GM12875 (cell line): Measurements from ENCODE around the gene CRACR2A.

ENCODE experiments used
- H3K4me3 ChIP-seq: one replicate; pipeline ENCODE4 v1.5.1; 2011; ENCODE audit warnings: low read depth, low read length, control low read depth
- TF ChIP-seq, protein P1 (sequence below): IDR thresholded peaks from 2 replicates; pipeline ENCODE4 v1.5.1; 2011; ENCODE audit warnings: low read depth, mild to moderate bottlenecking, control low read depth, inconsistent platforms, low read length, moderate library complexity, borderline replicate concordance; ENCODE audit not compliant: insufficient read depth

Gene CRACR2A

DNA sequence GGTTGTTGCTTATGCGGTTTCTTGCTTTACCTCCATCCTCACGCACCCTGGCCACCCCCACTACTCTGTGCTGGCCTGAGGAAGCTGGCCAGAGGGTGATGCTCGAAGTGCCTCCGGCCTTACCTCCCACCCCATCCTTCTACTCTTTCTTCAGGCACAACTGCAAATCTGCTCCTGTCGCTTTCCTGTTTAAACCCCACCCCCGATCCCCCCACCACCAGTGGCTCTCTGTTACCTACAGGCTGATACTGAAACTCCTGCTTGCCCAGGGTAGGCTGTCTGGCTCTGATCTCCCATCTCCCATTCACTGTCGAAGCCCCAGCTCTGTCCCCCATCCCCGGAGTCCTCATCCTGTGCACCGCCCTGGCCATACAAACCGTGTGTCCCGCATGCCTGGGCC, 150.4 kb downstream of the CRACR2A start:
- TF ChIP-seq, protein P1, sequence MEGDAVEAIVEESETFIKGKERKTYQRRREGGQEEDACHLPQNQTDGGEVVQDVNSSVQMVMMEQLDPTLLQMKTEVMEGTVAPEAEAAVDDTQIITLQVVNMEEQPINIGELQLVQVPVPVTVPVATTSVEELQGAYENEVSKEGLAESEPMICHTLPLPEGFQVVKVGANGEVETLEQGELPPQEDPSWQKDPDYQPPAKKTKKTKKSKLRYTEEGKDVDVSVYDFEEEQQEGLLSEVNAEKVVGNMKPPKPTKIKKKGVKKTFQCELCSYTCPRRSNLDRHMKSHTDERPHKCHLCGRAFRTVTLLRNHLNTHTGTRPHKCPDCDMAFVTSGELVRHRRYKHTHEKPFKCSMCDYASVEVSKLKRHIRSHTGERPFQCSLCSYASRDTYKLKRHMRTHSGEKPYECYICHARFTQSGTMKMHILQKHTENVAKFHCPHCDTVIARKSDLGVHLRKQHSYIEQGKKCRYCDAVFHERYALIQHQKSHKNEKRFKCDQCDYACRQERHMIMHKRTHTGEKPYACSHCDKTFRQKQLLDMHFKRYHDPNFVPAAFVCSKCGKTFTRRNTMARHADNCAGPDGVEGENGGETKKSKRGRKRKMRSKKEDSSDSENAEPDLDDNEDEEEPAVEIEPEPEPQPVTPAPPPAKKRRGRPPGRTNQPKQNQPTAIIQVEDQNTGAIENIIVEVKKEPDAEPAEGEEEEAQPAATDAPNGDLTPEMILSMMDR: no peak
- H3K4me3 ChIP-seq: no peak overlapping the region

DNA sequence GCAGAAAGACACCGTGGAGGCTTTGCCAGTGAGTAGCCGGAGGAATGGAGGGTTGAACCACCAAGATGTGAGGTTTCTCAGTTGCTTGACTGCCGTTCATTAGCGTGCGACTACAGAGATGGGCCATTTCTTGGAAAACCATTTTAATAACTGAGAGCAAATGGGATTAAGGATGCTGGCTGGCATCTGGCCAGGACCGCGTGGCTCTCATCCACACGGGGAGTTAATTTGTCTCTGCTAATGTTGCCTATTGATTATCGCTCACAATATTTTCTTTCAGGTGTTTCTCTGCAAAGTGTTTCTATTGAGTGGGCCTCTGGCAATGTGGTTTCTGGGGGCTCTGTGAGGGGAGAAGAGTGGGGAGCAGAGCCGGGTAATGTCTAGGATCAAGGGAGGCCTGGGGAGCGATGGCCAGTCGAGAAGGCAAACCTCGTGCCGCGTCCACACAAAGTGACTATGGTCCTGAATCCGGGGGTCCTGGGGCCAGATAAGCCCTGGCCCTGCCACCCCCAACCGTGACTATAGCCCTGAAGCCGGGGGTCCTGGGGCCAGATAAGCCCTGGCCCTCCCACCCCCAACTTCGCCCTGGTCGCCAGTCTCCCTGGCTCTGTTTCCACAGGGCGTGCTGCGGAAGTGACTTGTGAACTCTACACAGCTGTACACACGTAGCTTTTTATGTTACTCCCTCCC, 151.3 kb downstream of the CRACR2A start:
- H3K4me3 ChIP-seq: no peak overlapping the region
- TF ChIP-seq, protein P1: no peak

- H3K4me3 ChIP-seq: no peak overlapping the region
- TF ChIP-seq, protein P1: no peak
Observed at GRCh38 chr12:3600951-3601350, 152.0 kb downstream of the CRACR2A start.

GRCh38 chr12:3600039-3600720, 152.7 kb downstream of the CRACR2A start:
- H3K4me3 ChIP-seq: no peak overlapping the region
- TF ChIP-seq, protein P1: no peak

DNA sequence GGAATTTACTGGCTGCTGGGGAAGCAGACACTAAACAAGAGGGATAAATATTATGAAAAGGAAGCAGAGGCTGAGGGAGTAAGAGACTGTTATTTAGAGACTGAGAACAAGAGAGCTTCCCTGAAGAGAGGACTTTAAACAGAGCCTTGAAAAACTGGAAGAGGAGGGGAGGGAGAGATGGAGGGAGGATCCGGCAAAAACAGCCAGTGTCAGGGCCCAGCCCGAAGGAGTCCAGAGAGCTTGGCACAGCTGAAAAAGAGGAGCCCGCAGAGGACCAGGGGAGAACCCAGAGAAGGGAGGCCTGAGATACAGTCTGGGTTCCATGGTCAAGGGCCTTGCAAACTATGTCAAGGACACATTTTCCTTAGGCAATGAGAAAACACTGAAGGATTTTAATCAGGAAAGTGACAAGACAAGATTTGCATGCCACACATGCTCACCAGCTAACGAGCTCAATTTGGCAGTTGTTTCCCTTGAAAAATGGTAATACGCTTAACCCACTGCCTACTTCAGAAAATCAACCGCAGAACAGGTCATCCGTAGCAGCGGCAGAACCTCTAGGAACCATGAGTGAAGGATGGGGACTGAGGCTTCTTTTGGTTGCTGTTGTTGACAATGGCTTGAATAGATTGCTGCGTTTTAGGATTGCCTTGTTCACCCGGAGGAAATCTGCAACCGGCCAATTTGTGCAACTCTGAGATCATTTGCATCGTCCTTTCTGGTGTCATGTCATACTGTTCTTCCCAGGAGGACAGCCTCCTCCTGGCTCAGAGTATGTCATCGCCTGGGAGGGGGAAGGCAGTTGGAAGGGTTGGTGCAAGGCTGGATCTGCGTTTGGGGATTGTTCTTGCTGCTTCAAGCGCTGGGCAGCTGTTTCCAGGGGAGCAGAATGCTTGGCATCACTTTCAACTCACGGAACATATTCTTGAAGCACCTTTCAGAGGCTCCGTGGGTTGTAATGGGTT, 153.7 kb downstream of the CRACR2A start:
- TF ChIP-seq, protein P1: no peak

GRCh38 chr12:3597526-3598210, 155.2 kb downstream of the CRACR2A start:
- TF ChIP-seq, protein P1: no peak
- H3K4me3 ChIP-seq: no peak overlapping the region

More for the DNA sequence above, 153.7 kb downstream of the CRACR2A start:
- no peak overlapping the region for H3K4me3 ChIP-seq
